Natural killer cell treated with Interleukin-12 subunit alpha and Interleukin-12 subunit beta and Interleukin-15 and Interleukin-18, amount 100 ng/mL, for 72 hours (primary cell): ENCODE data around the gene SPOCK3. TPM values are rescaled to one million over a fixed set of nuclear protein-coding genes. Genes with fewer than 3 reads are reported as not detected.

Experiments
- ATAC-seq, 2 donors: fragments of 150-1000 bp; cut with Tn5 transposase in 1 of 2; sonication (Bioruptor Pico), chemical (Tn5 transposase) in 1 of 2; 2 replicates each; pipeline ENCODE4 v1.10.0; 2021
- DNase-seq: peaks from one replicate; pipeline ENCODE4 v3.0.0; 2022; ENCODE audit warnings: low spot score
- H3K27ac Mint-ChIP-seq, 2 donors: 1 replicate in 1 of 2; 2 replicates in 1 of 2; pipeline ENCODE4 v1.8.0; 2022; ENCODE audit warnings: mixed read lengths in 2 of 2, mild to moderate bottlenecking in 1 of 2, moderate library complexity in 1 of 2
- H3K27me3 Mint-ChIP-seq, 2 donors: 1 replicate in 1 of 2; 2 replicates in 1 of 2; pipeline ENCODE4 v1.8.0; 2022; ENCODE audit warnings: mixed read lengths in 2 of 2
- H3K36me3 Mint-ChIP-seq: one replicate; pipeline ENCODE4 v1.8.0; 2022; ENCODE audit warnings: mixed read lengths
- H3K4me1 Mint-ChIP-seq, 2 donors: 1 replicate in 1 of 2; 2 replicates in 1 of 2; pipeline ENCODE4 v1.8.0; 2022; ENCODE audit warnings: low read depth in 2 of 2, mixed read lengths in 2 of 2, mild to moderate bottlenecking in 1 of 2
- H3K4me3 Mint-ChIP-seq: one replicate; pipeline ENCODE4 v1.8.0; 2022; ENCODE audit warnings: mixed read lengths
- H3K9me3 Mint-ChIP-seq: 2 replicates; pipeline ENCODE4 v1.8.0; 2022; ENCODE audit warnings: mixed read lengths
- total RNA-seq, 2 donors: library from RNA; stranded (reverse); gene quantifications; one replicate each; pipeline ENCODE4 v1.2.3, GENCODE V29; 2022

The SPOCK3 gene
- total RNA-seq, 2 donors from 2014 or later, result not detected

GRCh38 chr4:167136270-167136669 is 98.0 kb downstream of the SPOCK3 start:
- H3K9me3 Mint-ChIP-seq, result peaks cover 10% of the 10 kb centered on the region
- no peak overlapping the region for H3K4me3 Mint-ChIP-seq
- ATAC-seq (no peak), DNase-seq (no peak)
- H3K27me3 Mint-ChIP-seq, result no peaks in the 10 kb centered on the region
- no peak overlapping the region for H3K27ac Mint-ChIP-seq
- H3K4me1 Mint-ChIP-seq, result no peaks in the 10 kb centered on the region
- no peaks in the 10 kb centered on the region for H3K36me3 Mint-ChIP-seq

GRCh38 chr4:167129146-167129545 is 105.1 kb downstream of the SPOCK3 start:
- H3K9me3 Mint-ChIP-seq, result peaks cover 17% of the 10 kb centered on the region
- no peaks in the 10 kb centered on the region for H3K27me3 Mint-ChIP-seq
- H3K36me3 Mint-ChIP-seq, result peaks cover 14% of the 10 kb centered on the region
- no peak overlapping the region for H3K4me3 Mint-ChIP-seq
- no peak for DNase-seq
- H3K27ac Mint-ChIP-seq, result no peak overlapping the region
- ATAC-seq, result no peak
- no peaks in the 10 kb centered on the region for H3K4me1 Mint-ChIP-seq

- H3K9me3 Mint-ChIP-seq, result peaks cover 16% of the 10 kb centered on the region
- H3K4me3 Mint-ChIP-seq, result no peak overlapping the region
- DNase-seq (no peak), ATAC-seq (no peak)
- H3K27ac Mint-ChIP-seq, result no peak overlapping the region
- peaks cover 6% of the 10 kb centered on the region for H3K36me3 Mint-ChIP-seq
- no peaks in the 10 kb centered on the region for H3K4me1 Mint-ChIP-seq
- no peaks in the 10 kb centered on the region for H3K27me3 Mint-ChIP-seq
Observed at GRCh38 chr4:167119392-167119791, 114.9 kb downstream of the SPOCK3 start.

DNA sequence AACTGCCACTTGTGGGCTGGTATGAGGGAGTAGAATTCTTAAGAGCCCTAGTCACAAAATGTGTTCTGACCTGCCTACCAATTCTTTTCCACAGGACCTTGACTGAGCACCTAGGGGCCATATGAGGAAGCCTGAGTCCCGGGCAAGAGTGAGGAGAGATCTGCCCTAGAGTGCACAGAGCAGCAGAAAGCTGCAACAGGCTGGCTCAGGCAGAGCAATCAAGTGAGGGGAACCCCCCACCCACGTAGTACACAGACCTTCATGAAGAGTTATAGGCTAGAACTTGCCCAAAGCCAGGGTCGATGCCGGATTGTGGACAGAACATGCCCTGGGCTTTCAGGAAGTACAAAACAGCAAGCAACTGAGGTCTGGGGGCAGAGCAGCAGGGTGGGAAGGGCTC is 117.0 kb downstream of the SPOCK3 start:
- no peaks in the 10 kb centered on the region for H3K36me3 Mint-ChIP-seq
- no peak for DNase-seq
- H3K4me3 Mint-ChIP-seq, result no peak overlapping the region
- no peaks in the 10 kb centered on the region for H3K27me3 Mint-ChIP-seq
- peaks cover 18% of the 10 kb centered on the region for H3K9me3 Mint-ChIP-seq
- no peak overlapping the region for H3K27ac Mint-ChIP-seq
- H3K4me1 Mint-ChIP-seq, result no peaks in the 10 kb centered on the region
- no peak for ATAC-seq

DNA sequence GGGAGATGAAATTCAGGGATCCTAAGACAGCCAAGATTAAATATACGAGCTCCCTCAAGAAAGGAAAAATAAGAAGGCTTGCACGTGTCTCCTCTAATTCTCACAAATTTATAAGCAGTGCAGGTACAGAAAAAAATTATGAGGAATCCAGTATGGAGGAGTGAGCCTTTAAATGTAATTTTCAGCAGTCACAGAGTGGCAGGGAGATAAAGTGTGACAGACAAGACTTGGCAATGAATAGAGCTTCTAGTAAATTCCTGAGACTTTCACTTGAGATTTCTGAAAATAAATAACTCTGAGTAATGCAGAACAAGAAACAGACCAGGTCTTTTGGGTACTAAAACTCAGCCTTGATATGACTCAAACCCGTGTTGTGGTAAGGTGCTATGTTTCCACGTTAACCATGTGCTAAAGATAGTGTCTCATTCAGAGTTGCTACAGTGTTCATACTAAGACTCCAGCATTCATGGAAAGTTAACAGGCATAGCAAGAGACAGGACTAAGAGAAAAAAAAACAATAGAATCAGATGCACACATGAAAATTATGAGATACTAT is 119.8 kb downstream of the SPOCK3 start:
- DNase-seq (no peak), ATAC-seq (no peak)
- Mint-ChIP-seq H3K27ac (no peak overlapping the region), H3K4me3 (no peak overlapping the region), H3K4me1 (no peaks in the 10 kb centered on the region), H3K27me3 (no peaks in the 10 kb centered on the region), H3K36me3 (no peaks in the 10 kb centered on the region), H3K9me3 (peaks cover 18% of the 10 kb centered on the region)

DNA sequence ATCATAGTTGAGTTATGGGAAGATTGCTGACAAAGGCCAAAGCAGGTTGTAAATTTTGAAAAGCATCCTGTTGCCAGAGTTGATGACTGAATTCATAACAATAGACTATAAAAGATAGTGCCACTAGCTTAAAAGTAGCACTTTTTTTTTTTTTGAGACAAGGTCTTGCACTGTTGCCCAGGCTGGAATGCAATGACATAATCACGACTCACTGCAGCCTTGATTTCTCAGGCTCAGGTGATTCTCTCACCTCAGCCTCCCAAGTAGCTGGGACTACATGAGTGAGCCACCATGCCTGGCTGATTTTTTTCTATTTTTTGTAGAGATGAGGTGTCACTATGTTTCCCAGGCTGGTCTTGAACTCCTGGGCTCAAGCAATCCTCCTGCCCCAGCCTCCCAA is 122.7 kb downstream of the SPOCK3 start:
- no peak overlapping the region for H3K4me3 Mint-ChIP-seq
- no peaks in the 10 kb centered on the region for H3K4me1 Mint-ChIP-seq
- H3K36me3 Mint-ChIP-seq, result no peaks in the 10 kb centered on the region
- peaks cover 23% of the 10 kb centered on the region for H3K9me3 Mint-ChIP-seq
- no peak overlapping the region for H3K27ac Mint-ChIP-seq
- DNase-seq (no peak), ATAC-seq (no peak)
- H3K27me3 Mint-ChIP-seq, result no peaks in the 10 kb centered on the region

- no peaks in the 10 kb centered on the region for H3K27me3 Mint-ChIP-seq
- H3K4me3 Mint-ChIP-seq, result no peak overlapping the region
- ATAC-seq (no peak), DNase-seq (no peak)
- no peaks in the 10 kb centered on the region for H3K4me1 Mint-ChIP-seq
- H3K36me3 Mint-ChIP-seq, result no peaks in the 10 kb centered on the region
- peaks cover 23% of the 10 kb centered on the region for H3K9me3 Mint-ChIP-seq
- no peak overlapping the region for H3K27ac Mint-ChIP-seq
Observed at GRCh38 chr4:167111092-167111491, 123.2 kb downstream of the SPOCK3 start.

- Mint-ChIP-seq H3K36me3 (no peaks in the 10 kb centered on the region), H3K27ac (no peak overlapping the region), H3K27me3 (no peaks in the 10 kb centered on the region), H3K4me3 (no peak overlapping the region), H3K9me3 (peaks cover 23% of the 10 kb centered on the region), H3K4me1 (no peaks in the 10 kb centered on the region)
- no peak for DNase-seq
- no peak for ATAC-seq
Observed at GRCh38 chr4:167109859-167110258, 124.4 kb downstream of the SPOCK3 start.

GRCh38 chr4:167105857-167106256 is 128.4 kb downstream of the SPOCK3 start:
- Mint-ChIP-seq H3K9me3 (peaks cover 25% of the 10 kb centered on the region), H3K27me3 (no peaks in the 10 kb centered on the region), H3K4me1 (no peaks in the 10 kb centered on the region), H3K27ac (no peak overlapping the region), H3K36me3 (peaks cover 14% of the 10 kb centered on the region), H3K4me3 (no peak overlapping the region)
- DNase-seq (no peak), ATAC-seq (no peak)

GRCh38 chr4:167102475-167102874 is 131.8 kb downstream of the SPOCK3 start:
- DNase-seq (no peak), ATAC-seq (no peak)
- Mint-ChIP-seq H3K27me3 (no peaks in the 10 kb centered on the region), H3K4me1 (no peaks in the 10 kb centered on the region), H3K27ac (no peak overlapping the region), H3K9me3 (peaks cover 23% of the 10 kb centered on the region), H3K36me3 (peaks cover 14% of the 10 kb centered on the region), H3K4me3 (no peak overlapping the region)

DNA sequence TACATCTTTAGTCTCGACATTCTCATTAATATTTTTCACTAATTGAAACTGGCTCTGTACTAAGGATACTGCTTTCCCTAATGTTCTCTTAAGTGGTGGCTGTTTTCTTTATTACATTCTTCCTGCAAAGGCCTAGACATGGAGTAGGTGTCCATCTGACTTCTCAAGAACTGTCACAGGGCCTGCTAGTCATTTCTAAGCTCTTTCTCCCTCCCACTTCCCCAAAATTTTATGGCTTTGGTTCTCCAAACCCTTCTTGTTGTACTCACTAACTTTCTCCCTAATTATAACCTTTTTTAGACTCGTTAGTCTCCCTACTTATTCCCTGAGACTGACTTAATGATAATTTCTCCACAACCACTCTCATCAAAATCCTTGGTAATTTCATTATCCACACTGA is 133.3 kb downstream of the SPOCK3 start:
- ATAC-seq (no peak), DNase-seq (no peak)
- H3K27me3 Mint-ChIP-seq, result no peaks in the 10 kb centered on the region
- no peak overlapping the region for H3K4me3 Mint-ChIP-seq
- H3K27ac Mint-ChIP-seq, result no peak overlapping the region
- H3K9me3 Mint-ChIP-seq, result peaks cover 20% of the 10 kb centered on the region
- peaks cover 14% of the 10 kb centered on the region for H3K36me3 Mint-ChIP-seq
- H3K4me1 Mint-ChIP-seq, result no peaks in the 10 kb centered on the region

DNA sequence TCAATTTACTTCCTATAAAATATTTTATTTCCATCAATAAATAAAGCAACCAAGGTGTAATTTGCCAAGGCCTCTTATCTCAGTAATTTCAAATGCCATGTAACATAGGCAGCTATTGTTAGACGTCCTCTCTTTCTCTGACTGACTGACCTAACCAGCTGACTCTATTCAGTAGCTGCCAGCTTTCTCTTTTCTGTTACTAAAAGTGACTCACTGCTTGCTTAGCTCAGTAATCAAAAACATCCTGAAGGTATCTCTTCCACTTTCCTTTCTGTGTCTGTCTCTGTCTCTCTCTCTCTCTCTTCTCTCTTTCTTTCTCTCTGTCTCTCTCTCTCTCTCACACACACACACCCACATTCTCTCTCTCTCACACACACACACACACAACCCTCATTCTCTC is 134.2 kb downstream of the SPOCK3 start:
- H3K36me3 Mint-ChIP-seq, result peaks cover 14% of the 10 kb centered on the region
- H3K4me1 Mint-ChIP-seq, result no peaks in the 10 kb centered on the region
- H3K27ac Mint-ChIP-seq, result no peak overlapping the region
- peaks cover 20% of the 10 kb centered on the region for H3K9me3 Mint-ChIP-seq
- no peaks in the 10 kb centered on the region for H3K27me3 Mint-ChIP-seq
- ATAC-seq, result no peak
- H3K4me3 Mint-ChIP-seq, result no peak overlapping the region
- DNase-seq, result no peak

DNA sequence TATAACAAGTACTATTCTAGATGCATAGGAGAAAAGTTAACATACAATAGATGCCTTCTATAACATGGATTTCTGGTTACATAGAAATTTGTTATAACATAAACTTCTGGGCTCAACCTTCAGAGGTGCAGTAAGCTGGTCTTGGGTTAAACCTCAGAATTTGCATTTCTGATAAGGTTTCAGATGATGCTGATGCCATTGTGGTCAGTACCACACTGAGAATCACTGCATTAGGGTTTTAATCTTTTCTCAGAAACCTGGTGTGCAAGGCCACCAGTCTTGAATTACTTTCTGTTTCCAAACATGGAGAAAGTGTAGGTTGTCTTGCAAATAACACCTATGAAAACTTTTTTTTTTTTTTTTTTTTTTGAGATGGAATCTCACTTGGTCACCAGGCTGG is 146.2 kb downstream of the SPOCK3 start:
- H3K4me1 Mint-ChIP-seq, result no peaks in the 10 kb centered on the region
- ATAC-seq (no peak), DNase-seq (no peak)
- no peaks in the 10 kb centered on the region for H3K27me3 Mint-ChIP-seq
- H3K36me3 Mint-ChIP-seq, result no peaks in the 10 kb centered on the region
- no peak overlapping the region for H3K27ac Mint-ChIP-seq
- H3K4me3 Mint-ChIP-seq, result no peak overlapping the region
- H3K9me3 Mint-ChIP-seq, result peaks cover 3% of the 10 kb centered on the region

DNA sequence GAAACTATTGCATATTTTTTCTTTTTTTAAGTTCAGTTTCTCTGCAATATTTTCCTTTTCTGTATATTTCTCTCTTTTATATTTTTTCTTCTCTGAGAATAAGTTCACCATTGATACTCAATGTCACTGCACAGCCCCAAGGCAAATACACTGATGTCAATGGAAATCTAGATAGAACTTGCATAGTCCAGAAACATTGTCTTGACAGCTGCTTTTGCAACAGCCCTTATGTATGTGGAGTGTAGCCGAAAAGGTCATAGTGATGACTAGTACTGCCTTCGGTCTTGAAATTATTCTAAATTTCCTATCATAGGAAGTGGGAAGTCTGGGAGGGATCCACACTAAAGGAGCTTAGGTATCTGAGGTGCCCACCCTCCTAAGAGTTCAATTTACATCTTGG is 150.0 kb downstream of the SPOCK3 start:
- no peaks in the 10 kb centered on the region for H3K4me1 Mint-ChIP-seq
- H3K36me3 Mint-ChIP-seq, result no peaks in the 10 kb centered on the region
- ATAC-seq (no peak), DNase-seq (no peak)
- H3K4me3 Mint-ChIP-seq, result no peak overlapping the region
- no peaks in the 10 kb centered on the region for H3K27me3 Mint-ChIP-seq
- peaks cover 8% of the 10 kb centered on the region for H3K9me3 Mint-ChIP-seq
- H3K27ac Mint-ChIP-seq, result no peak overlapping the region

DNA sequence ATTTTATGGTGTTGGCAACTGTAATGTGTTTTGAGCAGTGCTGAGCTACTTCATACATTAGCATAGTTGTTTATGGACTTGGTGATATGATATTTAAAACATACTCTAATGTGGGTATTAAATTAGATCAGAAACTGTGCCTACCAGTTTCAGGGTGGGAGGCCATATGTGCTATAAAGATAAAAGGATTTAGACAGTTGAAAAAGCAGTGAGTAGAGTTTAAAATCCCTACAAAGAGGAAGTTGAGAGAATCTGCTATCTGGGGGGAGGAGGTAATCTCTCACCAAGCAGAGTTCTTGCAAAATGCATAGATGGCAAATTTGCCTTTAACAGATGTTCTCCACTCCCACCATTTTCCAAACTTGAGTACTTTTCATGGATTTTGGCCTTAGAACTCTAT is 154.5 kb downstream of the SPOCK3 start:
- Mint-ChIP-seq H3K9me3 (peaks cover 16% of the 10 kb centered on the region), H3K4me3 (no peak overlapping the region), H3K27ac (no peak overlapping the region), H3K27me3 (no peaks in the 10 kb centered on the region), H3K36me3 (no peaks in the 10 kb centered on the region), H3K4me1 (no peaks in the 10 kb centered on the region)
- DNase-seq, result no peak
- no peak for ATAC-seq
